ENCODE data around the gene GUCA1C.

The GUCA1C gene

DNA sequence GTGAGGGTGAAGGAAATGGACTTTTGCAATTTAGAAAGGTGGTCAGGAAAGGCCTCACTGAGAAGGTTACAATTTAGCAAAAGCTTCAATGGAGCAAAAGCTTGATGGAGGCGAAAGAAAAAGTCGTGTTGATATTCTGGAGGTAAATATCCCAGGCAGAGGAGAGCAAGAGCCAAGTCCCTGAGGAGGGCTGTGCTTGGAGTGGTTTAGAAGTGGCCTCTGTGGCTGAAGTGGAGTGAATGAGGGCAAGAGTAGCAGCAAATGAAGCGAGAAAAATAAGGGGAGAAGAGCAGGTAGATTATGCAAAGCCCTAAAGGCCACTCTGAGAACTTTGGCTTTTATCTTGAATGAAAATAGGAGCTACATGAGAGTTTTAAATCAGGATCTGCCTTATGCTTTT lies 54.1 kb downstream of the GUCA1C start:
- ATAC-seq: no peak
- no peak for TF ChIP-seq ZC3H10 (CRISPR knock-in tag; IDR thresholded peaks at IDR 0.05)
- TF ChIP-seq, protein P1, sequence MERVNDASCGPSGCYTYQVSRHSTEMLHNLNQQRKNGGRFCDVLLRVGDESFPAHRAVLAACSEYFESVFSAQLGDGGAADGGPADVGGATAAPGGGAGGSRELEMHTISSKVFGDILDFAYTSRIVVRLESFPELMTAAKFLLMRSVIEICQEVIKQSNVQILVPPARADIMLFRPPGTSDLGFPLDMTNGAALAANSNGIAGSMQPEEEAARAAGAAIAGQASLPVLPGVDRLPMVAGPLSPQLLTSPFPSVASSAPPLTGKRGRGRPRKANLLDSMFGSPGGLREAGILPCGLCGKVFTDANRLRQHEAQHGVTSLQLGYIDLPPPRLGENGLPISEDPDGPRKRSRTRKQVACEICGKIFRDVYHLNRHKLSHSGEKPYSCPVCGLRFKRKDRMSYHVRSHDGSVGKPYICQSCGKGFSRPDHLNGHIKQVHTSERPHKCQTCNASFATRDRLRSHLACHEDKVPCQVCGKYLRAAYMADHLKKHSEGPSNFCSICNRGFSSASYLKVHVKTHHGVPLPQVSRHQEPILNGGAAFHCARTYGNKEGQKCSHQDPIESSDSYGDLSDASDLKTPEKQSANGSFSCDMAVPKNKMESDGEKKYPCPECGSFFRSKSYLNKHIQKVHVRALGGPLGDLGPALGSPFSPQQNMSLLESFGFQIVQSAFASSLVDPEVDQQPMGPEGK (CRISPR knock-in tag; IDR thresholded peaks at IDR 0.05; ENCODE audit: borderline replicate concordance): no peak
- no peak for TF ChIP-seq SNAI2 (CRISPR knock-in tag; IDR thresholded peaks at IDR 0.05)
- TF ChIP-seq, protein P2, sequence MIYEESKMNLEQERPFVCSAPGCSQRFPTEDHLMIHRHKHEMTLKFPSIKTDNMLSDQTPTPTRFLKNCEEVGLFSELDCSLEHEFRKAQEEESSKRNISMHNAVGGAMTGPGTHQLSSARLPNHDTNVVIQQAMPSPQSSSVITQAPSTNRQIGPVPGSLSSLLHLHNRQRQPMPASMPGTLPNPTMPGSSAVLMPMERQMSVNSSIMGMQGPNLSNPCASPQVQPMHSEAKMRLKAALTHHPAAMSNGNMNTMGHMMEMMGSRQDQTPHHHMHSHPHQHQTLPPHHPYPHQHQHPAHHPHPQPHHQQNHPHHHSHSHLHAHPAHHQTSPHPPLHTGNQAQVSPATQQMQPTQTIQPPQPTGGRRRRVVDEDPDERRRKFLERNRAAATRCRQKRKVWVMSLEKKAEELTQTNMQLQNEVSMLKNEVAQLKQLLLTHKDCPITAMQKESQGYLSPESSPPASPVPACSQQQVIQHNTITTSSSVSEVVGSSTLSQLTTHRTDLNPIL (CRISPR knock-in tag; IDR thresholded peaks at IDR 0.05; ENCODE audit: low read depth): no peak
- no peak for TF ChIP-seq ZFP3 (CRISPR knock-in tag; IDR thresholded peaks at IDR 0.05)
- TF ChIP-seq, protein P3, sequence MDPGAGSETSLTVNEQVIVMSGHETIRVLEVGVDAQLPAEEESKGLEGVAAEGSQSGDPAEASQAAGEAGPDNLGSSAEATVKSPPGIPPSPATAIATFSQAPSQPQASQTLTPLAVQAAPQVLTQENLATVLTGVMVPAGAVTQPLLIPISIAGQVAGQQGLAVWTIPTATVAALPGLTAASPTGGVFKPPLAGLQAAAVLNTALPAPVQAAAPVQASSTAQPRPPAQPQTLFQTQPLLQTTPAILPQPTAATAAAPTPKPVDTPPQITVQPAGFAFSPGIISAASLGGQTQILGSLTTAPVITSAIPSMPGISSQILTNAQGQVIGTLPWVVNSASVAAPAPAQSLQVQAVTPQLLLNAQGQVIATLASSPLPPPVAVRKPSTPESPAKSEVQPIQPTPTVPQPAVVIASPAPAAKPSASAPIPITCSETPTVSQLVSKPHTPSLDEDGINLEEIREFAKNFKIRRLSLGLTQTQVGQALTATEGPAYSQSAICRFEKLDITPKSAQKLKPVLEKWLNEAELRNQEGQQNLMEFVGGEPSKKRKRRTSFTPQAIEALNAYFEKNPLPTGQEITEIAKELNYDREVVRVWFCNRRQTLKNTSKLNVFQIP (CRISPR knock-in tag; IDR thresholded peaks at IDR 0.05; ENCODE audit: borderline replicate concordance, low read depth): no peak
- TF ChIP-seq ESRRG (CRISPR knock-in tag; IDR thresholded peaks at IDR 0.05): no peak
- TF ChIP-seq GLIS3 (CRISPR knock-in tag; IDR thresholded peaks at IDR 0.05): no peak
- no peak for TF ChIP-seq OSR1 (CRISPR knock-in tag; IDR thresholded peaks at IDR 0.05)
- TF ChIP-seq ZFP30 (CRISPR knock-in tag; IDR thresholded peaks at IDR 0.05): no peak
- TF ChIP-seq TCF4 (CRISPR knock-in tag; IDR thresholded peaks at IDR 0.05; ENCODE audit: borderline replicate concordance): no peak

DNA sequence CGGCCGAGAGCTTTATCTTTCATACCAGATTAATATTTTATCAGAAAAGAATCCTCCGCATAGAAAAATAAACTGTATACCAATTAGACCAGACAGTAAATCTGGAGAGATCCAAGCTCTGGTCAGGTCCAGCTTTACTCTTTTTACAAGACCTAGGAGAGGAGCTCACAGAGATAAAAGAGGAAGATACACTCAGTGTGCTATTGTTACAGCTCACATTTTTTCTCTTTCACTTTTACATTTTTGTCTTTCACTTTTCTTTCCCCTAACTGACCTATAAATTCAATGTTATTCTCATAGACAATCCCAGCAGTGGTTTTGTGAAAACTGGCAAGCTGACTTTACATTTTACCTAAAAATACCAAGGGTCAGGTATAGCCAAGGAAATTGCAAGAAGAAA lies 55.8 kb downstream of the GUCA1C start:
- no peak for TF ChIP-seq PPARA (CRISPR knock-in tag; IDR thresholded peaks at IDR 0.05; ENCODE audit: borderline replicate concordance)
- TF ChIP-seq, protein P1 (CRISPR knock-in tag; IDR thresholded peaks at IDR 0.05; ENCODE audit: borderline replicate concordance): no peak
- TF ChIP-seq RARB (CRISPR knock-in tag; IDR thresholded peaks at IDR 0.05): no peak
- TF ChIP-seq BACH2 (CRISPR knock-in tag; IDR thresholded peaks at IDR 0.05; ENCODE audit: borderline replicate concordance): no peak
- no peak for TF ChIP-seq ZNF565 (CRISPR knock-in tag; conservative IDR thresholded peaks at IDR 0.05; ENCODE audit: low read depth)
- TF ChIP-seq ZNF8 (CRISPR knock-in tag; IDR thresholded peaks at IDR 0.05): no peak
- TF ChIP-seq, protein P4, sequence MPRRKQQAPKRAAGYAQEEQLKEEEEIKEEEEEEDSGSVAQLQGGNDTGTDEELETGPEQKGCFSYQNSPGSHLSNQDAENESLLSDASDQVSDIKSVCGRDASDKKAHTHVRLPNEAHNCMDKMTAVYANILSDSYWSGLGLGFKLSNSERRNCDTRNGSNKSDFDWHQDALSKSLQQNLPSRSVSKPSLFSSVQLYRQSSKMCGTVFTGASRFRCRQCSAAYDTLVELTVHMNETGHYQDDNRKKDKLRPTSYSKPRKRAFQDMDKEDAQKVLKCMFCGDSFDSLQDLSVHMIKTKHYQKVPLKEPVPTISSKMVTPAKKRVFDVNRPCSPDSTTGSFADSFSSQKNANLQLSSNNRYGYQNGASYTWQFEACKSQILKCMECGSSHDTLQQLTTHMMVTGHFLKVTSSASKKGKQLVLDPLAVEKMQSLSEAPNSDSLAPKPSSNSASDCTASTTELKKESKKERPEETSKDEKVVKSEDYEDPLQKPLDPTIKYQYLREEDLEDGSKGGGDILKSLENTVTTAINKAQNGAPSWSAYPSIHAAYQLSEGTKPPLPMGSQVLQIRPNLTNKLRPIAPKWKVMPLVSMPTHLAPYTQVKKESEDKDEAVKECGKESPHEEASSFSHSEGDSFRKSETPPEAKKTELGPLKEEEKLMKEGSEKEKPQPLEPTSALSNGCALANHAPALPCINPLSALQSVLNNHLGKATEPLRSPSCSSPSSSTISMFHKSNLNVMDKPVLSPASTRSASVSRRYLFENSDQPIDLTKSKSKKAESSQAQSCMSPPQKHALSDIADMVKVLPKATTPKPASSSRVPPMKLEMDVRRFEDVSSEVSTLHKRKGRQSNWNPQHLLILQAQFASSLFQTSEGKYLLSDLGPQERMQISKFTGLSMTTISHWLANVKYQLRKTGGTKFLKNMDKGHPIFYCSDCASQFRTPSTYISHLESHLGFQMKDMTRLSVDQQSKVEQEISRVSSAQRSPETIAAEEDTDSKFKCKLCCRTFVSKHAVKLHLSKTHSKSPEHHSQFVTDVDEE (CRISPR knock-in tag; IDR thresholded peaks at IDR 0.05): no peak
- TF ChIP-seq ZC3H10 (CRISPR knock-in tag; IDR thresholded peaks at IDR 0.05): no peak
- ATAC-seq: no peak

DNA sequence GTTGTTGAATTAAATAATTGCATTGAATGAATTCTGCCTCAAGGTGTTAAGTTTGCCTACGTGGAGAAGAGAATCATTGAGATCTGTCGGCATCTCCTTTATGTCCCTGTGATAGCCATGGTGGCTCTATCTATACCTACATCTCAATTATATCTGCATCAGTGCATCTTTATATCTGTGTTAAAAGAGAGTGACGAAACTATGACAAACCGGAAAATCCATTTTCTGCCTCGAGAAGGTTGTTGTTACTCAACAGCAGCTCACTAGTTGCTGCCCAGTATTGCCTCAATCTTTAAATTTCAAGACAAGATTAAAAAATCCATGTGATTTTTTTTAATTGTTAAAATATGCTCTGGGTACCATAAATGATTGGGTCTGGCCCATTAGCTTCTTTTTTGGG lies 58.7 kb downstream of the GUCA1C start:
- ATAC-seq: no peak
- TF ChIP-seq, protein P3 (CRISPR knock-in tag; IDR thresholded peaks at IDR 0.05; ENCODE audit: borderline replicate concordance, low read depth): no peak
- TF ChIP-seq, protein P5, sequence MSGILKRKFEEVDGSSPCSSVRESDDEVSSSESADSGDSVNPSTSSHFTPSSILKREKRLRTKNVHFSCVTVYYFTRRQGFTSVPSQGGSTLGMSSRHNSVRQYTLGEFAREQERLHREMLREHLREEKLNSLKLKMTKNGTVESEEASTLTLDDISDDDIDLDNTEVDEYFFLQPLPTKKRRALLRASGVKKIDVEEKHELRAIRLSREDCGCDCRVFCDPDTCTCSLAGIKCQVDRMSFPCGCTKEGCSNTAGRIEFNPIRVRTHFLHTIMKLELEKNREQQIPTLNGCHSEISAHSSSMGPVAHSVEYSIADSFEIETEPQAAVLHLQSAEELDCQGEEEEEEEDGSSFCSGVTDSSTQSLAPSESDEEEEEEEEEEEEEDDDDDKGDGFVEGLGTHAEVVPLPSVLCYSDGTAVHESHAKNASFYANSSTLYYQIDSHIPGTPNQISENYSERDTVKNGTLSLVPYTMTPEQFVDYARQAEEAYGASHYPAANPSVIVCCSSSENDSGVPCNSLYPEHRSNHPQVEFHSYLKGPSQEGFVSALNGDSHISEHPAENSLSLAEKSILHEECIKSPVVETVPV (CRISPR knock-in tag; IDR thresholded peaks at IDR 0.05): no peak
- TF ChIP-seq ZNF70 (CRISPR knock-in tag; IDR thresholded peaks at IDR 0.05) (no peak), ESRRG (CRISPR knock-in tag; IDR thresholded peaks at IDR 0.05) (no peak), SNAI2 (CRISPR knock-in tag; IDR thresholded peaks at IDR 0.05) (no peak), PPARA (CRISPR knock-in tag; IDR thresholded peaks at IDR 0.05; ENCODE audit: borderline replicate concordance) (no peak), ISL1 (CRISPR knock-in tag; IDR thresholded peaks at IDR 0.05) (no peak), ZC3H10 (CRISPR knock-in tag; IDR thresholded peaks at IDR 0.05) (no peak), RARB (CRISPR knock-in tag; IDR thresholded peaks at IDR 0.05) (no peak), OSR1 (CRISPR knock-in tag; IDR thresholded peaks at IDR 0.05) (no peak)
- TF ChIP-seq, protein P4 (CRISPR knock-in tag; IDR thresholded peaks at IDR 0.05): no peak
